ENCODE measurements around the gene AKAP8.
"Not testable (repeated sequence)": the region's sequence is repeated elsewhere in the genome, so short reads cannot be mapped to it uniquely, and the experiment has no call there.

AKAP8 gene

DNA sequence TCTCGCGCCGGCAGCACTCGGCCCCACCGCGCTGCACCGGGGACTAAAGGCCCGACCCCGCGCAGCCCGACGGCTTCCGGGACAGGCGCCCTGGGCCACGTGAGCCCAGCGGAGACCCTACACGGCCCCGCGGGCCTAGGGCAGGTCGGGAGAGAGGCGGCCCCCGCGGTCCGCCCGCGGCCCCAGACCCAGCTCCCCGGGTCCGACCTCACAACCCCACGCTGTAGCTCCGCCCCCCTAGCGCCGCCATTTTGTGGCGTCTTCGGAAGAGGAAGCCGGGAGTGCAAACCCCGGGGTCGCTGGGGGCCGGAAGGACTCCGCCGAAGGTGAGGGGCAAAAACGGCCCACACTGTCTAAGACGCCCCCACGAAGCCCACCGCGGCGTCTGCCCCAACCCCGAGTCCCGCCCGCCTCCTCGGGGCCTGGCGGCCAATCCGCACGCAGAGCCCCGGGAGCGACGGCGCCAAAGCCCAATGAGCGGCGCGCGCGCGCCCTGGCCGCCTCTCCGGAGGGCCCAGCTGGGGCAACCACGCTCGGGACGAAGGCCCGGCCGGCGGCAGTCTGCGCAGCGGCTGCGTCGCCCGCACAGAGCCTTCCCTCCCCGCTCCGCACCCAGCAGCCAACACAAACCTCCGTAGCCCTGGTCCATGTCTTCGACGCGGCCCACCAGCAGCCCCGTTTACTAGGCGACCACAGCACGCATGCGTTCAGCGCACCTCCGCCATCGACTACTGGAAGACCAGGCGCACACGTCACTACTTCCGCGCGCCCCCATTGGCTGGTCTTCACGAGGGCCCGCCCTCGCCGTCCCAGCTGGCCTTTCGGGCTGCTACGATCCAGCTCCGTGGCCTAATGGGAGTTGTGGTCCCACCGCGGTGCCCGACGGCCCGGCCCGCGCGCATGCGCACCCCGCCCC lies at the start of gene AKAP8:
Gene AKAP8 (minus strand): TSS at position 705 of the 916 bp plus-strand sequence. CDS start 56 bp downstream, at position 649.
- peak; percentile 94 for DNase-seq

DNA sequence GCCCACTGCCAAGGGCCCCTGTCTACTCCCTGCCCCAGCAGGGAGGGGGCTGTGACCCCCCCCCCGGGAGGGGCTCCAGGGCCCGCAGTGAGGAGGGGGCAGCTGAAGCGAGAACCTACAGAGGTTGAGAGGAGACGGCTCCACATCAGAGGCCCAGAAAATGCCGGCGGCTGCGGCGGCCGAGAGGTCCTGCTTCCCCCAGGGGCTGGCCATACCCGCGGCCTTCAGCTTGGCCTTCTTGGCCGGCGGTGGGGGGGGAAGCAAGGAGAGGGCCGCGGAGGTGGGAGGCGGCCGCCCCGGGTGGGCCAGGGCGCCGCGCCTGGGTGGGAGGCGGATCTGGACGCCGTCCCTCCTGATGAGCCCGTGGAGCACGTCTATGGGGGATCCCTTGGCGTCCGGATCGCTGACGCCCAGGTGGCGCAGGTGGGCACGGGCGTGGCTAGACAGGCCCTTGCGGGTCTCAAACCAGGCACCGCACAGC lies 48.4 kb upstream of the AKAP8 start:
- DNase-seq = no peak

GRCh38 chr19:15427350-15427700 lies 47.7 kb upstream of the AKAP8 start:
- no peak for DNase-seq

DNA sequence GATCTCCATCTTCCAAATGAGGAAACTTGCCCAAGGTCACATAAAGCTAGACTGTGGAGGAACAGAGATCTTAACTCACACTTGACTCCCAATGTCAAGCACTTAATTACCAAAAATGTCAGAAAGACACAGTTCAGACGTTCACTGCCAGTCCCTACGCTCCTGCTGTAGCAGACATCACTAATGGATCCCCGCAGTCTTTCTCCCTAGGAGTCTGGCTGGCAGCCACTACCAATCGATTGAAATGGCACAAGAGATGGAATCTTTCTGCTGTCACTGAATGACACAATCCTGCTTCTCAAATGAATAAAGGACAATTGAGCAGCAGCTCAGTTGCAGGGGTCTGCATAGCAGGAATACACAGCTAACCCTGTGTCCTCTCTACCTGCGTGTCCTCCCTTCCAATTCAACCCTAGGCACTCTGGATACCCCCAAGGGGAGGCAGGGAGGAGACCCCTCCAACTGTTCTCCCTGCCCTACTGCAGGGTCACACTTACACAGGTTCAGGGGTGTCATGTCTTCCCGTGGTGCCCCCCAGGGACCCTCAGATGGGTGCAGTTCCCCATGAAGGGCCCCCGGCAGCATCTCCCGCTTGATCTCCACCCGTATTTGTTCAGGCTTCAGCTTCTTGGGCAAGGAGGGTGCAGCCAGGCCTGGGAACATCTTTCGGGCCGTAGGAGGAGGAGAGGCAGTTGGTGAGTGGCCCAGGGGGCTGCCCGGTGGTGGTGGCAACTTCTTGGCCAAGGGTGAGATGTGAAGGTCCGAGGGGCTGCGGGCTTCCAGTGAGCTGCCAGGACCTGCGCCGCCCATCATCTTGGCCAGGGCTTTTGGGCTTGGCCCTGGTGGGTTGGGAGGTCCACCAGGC lies 47.1 kb upstream of the AKAP8 start:
- no peak for DNase-seq

- no peak for DNase-seq
Measured at GRCh38 chr19:15425321-15425950, 45.8 kb upstream of the AKAP8 start.

- no peak for DNase-seq
Measured at GRCh38 chr19:15424692-15425272, 45.2 kb upstream of the AKAP8 start.

DNA sequence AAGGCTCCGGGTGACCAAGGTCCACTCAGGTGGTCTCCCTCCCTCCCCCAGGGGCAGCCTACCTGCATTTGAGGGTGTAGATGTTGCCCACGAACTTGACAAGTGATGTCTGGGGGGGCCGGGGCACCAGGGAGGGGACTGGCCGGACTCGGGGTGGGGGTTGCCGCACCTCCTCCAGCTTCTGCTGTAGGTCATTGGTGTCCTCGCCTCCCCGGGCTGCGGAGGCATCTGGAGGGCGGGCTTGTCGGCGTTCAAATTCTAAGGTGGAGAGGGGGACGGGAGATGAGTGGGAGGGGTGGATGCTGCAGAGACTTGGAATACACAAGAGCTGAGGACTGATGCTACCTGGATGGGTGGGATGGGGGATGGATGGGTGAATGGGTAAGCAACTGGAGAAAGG lies 44.5 kb upstream of the AKAP8 start:
- DNase-seq = no peak

- DNase-seq = no peak
Measured at GRCh38 chr19:15423130-15423529, 43.5 kb upstream of the AKAP8 start.

DNA sequence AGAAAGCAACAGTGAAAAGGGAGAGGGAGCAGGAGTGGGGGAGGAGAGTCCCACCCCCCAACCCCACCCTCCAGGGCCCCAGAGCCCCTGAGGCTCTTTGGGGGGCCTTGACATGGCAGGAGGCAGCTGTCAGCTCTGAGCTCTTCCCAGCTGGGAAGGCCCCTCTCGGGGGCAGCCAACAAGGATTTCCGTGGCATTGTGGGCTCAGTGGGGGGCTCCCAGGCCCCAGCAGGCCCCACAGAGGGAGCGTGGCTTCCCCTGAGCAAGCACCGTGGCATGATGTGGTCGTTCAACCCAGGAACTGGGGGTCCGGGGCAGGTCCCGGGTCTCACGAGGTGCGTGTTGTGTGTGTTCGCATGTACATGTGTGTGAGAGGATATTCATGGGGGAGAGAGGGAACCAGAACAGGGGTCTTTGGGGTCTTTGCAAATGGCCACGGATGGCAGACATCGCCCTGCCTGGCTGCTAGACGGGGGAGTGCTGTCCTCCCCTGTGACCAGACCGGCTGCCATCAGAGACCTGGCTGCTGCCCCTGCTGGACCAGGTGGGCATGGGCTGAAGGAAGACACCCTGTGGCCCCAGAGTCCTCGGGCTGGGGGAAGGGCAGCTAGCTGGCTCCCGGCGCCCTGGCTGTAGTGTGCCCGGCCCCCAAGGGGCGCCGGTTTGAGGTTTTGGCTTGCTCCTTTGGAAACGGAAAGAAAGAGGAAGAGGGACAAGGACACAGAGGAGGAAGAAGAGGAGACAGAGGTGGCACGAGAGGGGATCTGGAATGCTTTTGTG lies 42.9 kb upstream of the AKAP8 start:
- DNase-seq = no peak

DNA sequence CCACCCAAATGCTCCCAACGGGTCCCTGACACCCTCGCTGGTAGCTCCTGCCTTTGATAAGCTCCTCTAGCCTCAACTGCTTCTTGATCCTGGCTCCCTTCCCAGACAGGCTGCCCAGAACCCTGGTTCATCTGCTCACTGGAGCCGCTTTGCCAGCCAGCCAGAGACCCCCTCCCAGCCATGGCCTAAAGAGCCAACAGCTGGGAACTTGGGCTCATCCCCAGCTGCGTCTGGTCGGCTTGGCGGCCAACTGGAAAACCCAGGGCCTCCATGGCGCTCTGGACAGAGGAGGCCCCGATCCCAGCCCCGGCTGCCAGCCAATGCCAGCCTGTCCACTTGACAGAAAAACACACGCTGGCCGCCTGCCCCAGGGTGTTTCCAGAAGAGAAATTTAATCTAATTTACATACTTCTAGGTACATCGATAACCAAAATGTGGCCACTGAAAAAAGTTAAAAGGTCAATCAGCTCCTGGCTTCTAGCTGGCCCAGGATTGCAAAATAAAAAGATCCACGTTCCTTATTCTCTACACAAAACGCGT lies 42.2 kb upstream of the AKAP8 start:
- peak; percentile 74 for DNase-seq

DNA sequence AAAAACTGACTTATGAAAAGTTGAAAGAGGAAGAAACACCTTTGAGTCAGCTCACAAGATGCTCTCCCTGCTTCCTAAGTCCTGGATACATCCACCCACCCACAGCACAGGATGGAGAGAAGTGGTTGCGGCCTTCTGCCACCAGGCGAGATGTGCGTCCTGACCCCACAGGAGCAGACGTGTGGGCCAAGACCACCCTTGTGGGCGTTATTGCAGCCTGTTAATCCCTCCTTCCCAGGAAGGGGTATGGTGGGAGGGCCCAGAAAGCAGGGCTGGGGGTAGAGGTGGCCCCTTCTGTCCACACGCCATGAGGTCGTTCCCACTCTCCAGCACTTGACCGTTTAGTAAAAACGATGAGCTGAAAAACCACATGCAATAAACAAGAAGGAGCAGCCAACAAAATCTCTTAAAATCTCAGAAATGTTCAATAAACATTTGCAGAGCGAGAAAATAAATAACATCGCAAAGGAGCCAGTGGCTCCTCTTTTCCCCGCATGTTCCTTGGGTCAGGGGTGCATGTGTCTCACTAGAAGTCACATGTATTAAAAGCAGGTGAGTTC lies 41.6 kb upstream of the AKAP8 start:
- DNase-seq = no peak

- DNase-seq = no peak
Measured at GRCh38 chr19:15419413-15420025, 39.9 kb upstream of the AKAP8 start.

- DNase-seq = peak; percentile 99
Measured at GRCh38 chr19:15418579-15419412, 39.2 kb upstream of the AKAP8 start, which contains the start of gene AKAP8L. AKAP8L (minus strand) TSS chr19:15418988; CDS start chr19:15418923, 65 bp downstream.

DNA sequence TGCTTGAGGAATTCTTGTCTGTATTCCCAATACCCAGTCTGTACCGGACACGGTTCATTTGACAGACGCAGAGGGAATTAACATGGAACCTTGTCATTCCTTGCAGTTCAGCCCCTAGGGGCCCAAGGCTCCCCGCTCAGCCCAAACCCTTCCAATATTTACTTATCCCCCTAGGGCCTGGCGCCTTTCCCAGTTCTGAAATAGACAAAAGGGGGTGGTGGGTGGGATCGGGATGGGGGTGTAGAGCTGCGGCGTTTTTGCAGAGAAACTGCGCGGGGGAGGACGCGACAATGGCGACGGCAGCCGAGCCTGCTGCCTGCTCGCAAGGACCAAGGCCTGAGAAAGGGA lies 38.6 kb upstream of the AKAP8 start:
- no peak for DNase-seq

GRCh38 chr19:15417699-15418098 lies 38.1 kb upstream of the AKAP8 start:
- no peak for DNase-seq

- no peak for DNase-seq
Measured at GRCh38 chr19:15412832-15413231, 33.2 kb upstream of the AKAP8 start.

DNA sequence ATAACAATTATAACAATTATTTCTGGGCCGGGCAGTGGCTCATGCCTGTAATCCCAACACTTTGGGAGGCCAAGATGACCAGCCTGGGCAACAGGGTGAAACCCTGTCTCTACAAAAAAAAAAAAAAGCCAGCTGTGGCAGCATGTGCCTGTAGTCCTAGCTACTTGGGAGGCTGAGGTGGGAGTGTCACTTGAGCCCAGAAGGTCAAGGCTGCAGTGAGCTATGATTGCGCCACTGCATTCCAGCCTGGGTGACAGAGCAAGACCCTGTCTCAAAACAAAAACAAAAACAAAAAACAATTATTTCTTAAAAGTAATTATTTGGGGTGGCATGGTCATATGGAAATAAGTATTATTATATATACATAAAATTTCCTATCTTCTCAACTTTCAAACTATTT lies 31.8 kb upstream of the AKAP8 start:
- not testable (repeated sequence) for DNase-seq

- no peak for DNase-seq
Measured at GRCh38 chr19:15404780-15405211, 25.2 kb upstream of the AKAP8 start.

GRCh38 chr19:15404097-15404779 lies 24.7 kb upstream of the AKAP8 start:
- DNase-seq = no peak

All from DMS 273 treated with DMSO at 0.1 percent for 48 hours (cell line).